SH-SY5Y (cell line): ENCODE results near the gene CHCHD3.

Experiments
- GATA2 ChIP-seq: IDR thresholded peaks from 2 replicates; pipeline ENCODE4 v1.6.1; 2011; ENCODE audit warnings: mild to moderate bottlenecking, low read depth, low read length
- GATA3 ChIP-seq: IDR thresholded peaks from 2 replicates; pipeline ENCODE4 v1.6.1; 2011; ENCODE audit warnings: low read depth, mild to moderate bottlenecking, low read length, moderate library complexity

The CHCHD3 gene

GRCh38 chr7:132742189-132742612 lies 339.7 kb downstream of the CHCHD3 start:
- TF ChIP-seq GATA2 = no peak
- no peak for TF ChIP-seq GATA3

DNA sequence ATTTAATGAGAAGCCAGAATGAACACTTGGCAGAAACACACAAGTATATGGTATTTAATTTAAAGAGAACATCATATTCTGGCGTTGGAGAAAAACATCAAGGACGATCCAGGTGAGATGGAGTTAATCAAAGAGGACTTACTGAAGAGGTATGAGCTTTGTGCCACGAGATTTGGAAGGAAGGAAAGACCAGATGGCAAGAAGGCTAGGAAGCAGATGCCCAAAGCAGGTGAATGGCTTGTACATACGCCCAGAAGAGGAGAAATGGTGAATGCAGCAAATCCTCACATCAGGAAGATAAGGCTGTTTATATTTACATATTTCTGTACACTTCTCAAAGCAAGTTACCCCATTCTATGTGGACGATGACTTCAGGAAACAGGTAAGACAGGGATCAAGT lies 341.7 kb downstream of the CHCHD3 start:
- TF ChIP-seq GATA3 = no peak
- no peak for TF ChIP-seq GATA2

- TF ChIP-seq GATA2 (no peak), GATA3 (no peak)
Observed at GRCh38 chr7:132739271-132739955, 342.5 kb downstream of the CHCHD3 start.

DNA sequence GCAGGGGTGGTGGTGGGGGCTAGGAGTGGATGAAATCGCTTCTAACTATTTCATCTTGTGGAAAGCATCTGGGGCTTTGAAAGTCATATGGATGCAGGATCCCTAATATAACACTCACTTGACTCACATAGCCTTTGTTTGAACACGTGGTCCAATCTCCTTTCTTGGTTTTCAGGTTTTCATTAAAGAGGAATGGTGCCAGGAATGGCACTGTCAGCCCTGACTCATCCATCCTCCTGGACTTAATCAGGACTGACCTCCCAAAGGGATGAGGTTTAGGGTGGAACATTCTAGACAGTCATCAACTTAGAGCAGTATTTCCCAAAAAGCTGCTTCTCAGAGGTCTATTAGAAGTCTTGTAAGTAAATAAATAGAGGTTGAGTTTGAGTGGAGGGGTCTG lies 343.6 kb downstream of the CHCHD3 start:
- no peak for TF ChIP-seq GATA2

DNA sequence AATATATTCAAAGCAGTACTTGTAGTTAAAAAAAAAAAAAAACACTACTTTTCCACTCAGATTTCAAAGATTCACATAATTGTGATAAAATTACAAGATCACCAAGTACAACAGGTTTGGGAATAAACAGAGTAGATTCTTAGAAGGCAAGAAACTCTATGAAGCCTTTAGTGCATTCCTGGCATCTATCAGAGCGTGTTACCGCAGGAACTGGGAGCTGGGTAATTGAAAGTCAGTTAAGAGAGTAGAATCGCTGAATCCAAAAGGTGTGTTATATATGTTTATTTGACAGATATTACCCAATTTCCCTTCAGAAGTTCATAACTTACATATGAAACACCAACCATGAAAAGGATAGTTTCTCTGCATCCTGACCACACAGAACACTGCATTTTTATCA lies 346.4 kb downstream of the CHCHD3 start:
- TF ChIP-seq GATA2 (no peak), GATA3 (no peak)
